ENCODE measurements around the gene NUMA1. TPM values are rescaled to one million over a fixed set of nuclear protein-coding genes. Genes with fewer than 3 reads are reported as not detected.

NUMA1 gene
- total RNA-seq, 2 experiments from 2014 or later = 148 to 159 TPM

DNA sequence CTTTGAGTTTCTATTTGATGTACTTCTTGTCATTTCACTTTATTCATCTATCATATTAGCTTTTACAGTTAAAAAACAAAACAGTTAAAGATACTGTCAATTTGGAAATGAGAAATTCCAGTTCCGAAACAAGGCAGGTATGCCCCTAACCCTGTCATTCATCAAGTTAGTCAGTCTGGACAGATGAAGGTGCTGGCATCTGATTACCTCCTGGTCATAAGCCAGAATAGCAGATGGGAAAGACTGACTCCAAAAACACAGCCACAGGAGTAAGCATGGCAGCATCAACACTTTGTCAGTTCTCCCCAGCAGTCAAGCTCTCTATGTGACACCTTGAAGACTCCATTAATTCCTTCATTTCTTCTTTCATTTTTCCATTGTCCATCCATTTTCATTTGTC lies 4.6 kb upstream of the NUMA1 start:
- H4K20me1 ChIP-seq (ENCODE audit: insufficient read depth, low read length) = no peaks in the 10 kb centered on the region
- no TSS peak for BruUV-seq (replicated peaks)
- H2AFZ ChIP-seq (ENCODE audit: low read length) = no peak overlapping the region
- H3K4me1 ChIP-seq (ENCODE audit: insufficient read depth, low read length, poor library complexity, severe bottlenecking) = peaks cover 17% of the 10 kb centered on the region
- TF ChIP-seq EZH2phosphoT487 (IDR thresholded peaks at IDR 0.05; ENCODE audit: borderline replicate concordance, low read depth, low read length) = no peak
- TF ChIP-seq, protein P1, sequence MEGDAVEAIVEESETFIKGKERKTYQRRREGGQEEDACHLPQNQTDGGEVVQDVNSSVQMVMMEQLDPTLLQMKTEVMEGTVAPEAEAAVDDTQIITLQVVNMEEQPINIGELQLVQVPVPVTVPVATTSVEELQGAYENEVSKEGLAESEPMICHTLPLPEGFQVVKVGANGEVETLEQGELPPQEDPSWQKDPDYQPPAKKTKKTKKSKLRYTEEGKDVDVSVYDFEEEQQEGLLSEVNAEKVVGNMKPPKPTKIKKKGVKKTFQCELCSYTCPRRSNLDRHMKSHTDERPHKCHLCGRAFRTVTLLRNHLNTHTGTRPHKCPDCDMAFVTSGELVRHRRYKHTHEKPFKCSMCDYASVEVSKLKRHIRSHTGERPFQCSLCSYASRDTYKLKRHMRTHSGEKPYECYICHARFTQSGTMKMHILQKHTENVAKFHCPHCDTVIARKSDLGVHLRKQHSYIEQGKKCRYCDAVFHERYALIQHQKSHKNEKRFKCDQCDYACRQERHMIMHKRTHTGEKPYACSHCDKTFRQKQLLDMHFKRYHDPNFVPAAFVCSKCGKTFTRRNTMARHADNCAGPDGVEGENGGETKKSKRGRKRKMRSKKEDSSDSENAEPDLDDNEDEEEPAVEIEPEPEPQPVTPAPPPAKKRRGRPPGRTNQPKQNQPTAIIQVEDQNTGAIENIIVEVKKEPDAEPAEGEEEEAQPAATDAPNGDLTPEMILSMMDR (conservative IDR thresholded peaks at IDR 0.05; ENCODE audit: low read length) = no peak
- peaks cover under 1% of the 10 kb centered on the region; the same call in 1 of the 2 replicates for H3K79me2 ChIP-seq (ENCODE audit: insufficient read depth, low read depth, low read length)
- H3K9me3 ChIP-seq (ENCODE audit: low read length) = no peaks in the 10 kb centered on the region
- ChIA-PET CTCF (ENCODE audit: unreplicated experiment) (interaction anchor here (0.5 kb wide), 1 partner anchor 56 kb away, joined by 4 read pairs; no protein-coding TSS in a partner anchor), POLR2A (interaction anchor here (0.6 to 1.5 kb wide), 5 partner anchors 28 to 298 kb away, joined by 3 to 6 read pairs (median 4); no protein-coding TSS in a partner anchor)
- no peak overlapping the region for H3K4me3 ChIP-seq (ENCODE audit: low read depth, low read length, poor library complexity, severe bottlenecking)
- no peak overlapping the region for H3K27ac ChIP-seq (ENCODE audit: low read depth, low read length, poor library complexity, severe bottlenecking)
- DNase-seq (ENCODE audit: low spot score) = no peak
- H3K4me2 ChIP-seq (ENCODE audit: low read length) = no peak overlapping the region
- intact Hi-C loops (cut with micrococcal nuclease; ENCODE audit: unreplicated experiment) = no loop called here
- peaks cover 7% of the 10 kb centered on the region; the same call in 1 of the 2 replicates for H3K36me3 ChIP-seq (ENCODE audit: insufficient read depth, low read length)
- no peaks in the 10 kb centered on the region for H3K9me2 ChIP-seq (ENCODE audit: insufficient read depth, low read length)

DNA sequence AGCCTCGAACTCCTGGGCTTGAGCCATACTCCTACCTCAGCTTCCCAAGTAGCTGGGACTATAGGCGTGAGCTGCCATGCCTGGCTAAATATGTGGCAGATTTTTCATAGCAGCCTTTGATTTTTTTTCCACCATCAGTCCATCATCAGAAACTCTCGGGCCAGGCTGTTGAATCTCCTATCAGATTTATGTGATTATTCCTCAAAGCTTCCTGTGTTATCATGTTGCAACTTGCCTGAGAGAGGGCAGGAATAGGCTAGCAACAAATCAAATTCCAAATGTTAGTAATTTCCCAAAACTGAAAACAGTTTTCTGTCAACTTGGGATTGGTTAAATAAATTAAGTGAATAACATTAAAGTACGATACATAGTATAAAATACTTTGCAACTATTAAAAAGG lies 3.7 kb upstream of the NUMA1 start:
- ChIA-PET CTCF (ENCODE audit: unreplicated experiment) (no interaction called here), POLR2A (interaction anchor here (0.6 to 0.7 kb wide), 3 partner anchors 18 to 298 kb away, joined by 3 to 4 read pairs (median 4); no protein-coding TSS in a partner anchor)
- Histone ChIP-seq H3K9me2 (ENCODE audit: insufficient read depth, low read length) (no peaks in the 10 kb centered on the region), H3K4me2 (ENCODE audit: low read length) (no peak overlapping the region), H3K36me3 (ENCODE audit: insufficient read depth, low read length) (no peaks in the 10 kb centered on the region), H3K79me2 (ENCODE audit: insufficient read depth, low read depth, low read length) (peaks cover 10% of the 10 kb centered on the region), H3K27ac (ENCODE audit: low read depth, low read length, poor library complexity, severe bottlenecking) (no peak overlapping the region), H4K20me1 (ENCODE audit: insufficient read depth, low read length) (no peaks in the 10 kb centered on the region), H3K4me3 (ENCODE audit: low read depth, low read length, poor library complexity, severe bottlenecking) (no peak overlapping the region), H2AFZ (ENCODE audit: low read length) (no peak overlapping the region), H3K4me1 (ENCODE audit: insufficient read depth, low read length, poor library complexity, severe bottlenecking) (peaks cover 17% of the 10 kb centered on the region), H3K9me3 (ENCODE audit: low read length) (no peaks in the 10 kb centered on the region)
- TF ChIP-seq, protein P1 (conservative IDR thresholded peaks at IDR 0.05; ENCODE audit: low read length) = no peak
- no peak for TF ChIP-seq EZH2phosphoT487 (IDR thresholded peaks at IDR 0.05; ENCODE audit: borderline replicate concordance, low read depth, low read length)
- intact Hi-C loops (cut with micrococcal nuclease; ENCODE audit: unreplicated experiment) = no loop called here
- no peak for DNase-seq (ENCODE audit: low spot score)
- no TSS peak for BruUV-seq (replicated peaks)

DNA sequence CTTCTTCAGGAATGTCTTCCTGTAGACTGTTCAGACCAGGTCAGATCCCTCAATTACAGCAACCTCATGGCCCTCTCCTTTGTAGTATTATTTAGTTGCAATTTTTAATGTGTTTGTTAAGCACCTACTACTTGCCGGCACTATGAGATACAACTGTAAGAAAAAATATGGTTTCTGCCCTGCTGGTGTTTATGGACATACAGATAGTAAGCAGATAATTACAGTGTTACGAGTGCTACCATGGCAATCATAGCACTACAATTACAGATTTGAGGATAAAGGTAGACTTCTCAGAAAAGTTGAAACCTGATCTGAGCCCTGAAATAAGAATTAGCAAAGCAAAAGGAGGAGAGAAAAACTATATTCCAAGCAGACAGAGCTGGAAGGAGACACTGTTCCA lies 3.1 kb upstream of the NUMA1 start:
- Histone ChIP-seq H3K4me1 (ENCODE audit: insufficient read depth, low read length, poor library complexity, severe bottlenecking) (peaks cover 24% of the 10 kb centered on the region), H3K4me3 (ENCODE audit: low read depth, low read length, poor library complexity, severe bottlenecking) (no peak overlapping the region), H3K9me3 (ENCODE audit: low read length) (no peaks in the 10 kb centered on the region), H3K27ac (ENCODE audit: low read depth, low read length, poor library complexity, severe bottlenecking) (no peak overlapping the region), H3K9me2 (ENCODE audit: insufficient read depth, low read length) (no peaks in the 10 kb centered on the region), H4K20me1 (ENCODE audit: insufficient read depth, low read length) (no peaks in the 10 kb centered on the region), H3K36me3 (ENCODE audit: insufficient read depth, low read length) (no peaks in the 10 kb centered on the region), H2AFZ (ENCODE audit: low read length) (no peak overlapping the region), H3K79me2 (ENCODE audit: insufficient read depth, low read depth, low read length) (peaks cover 16% of the 10 kb centered on the region), H3K4me2 (ENCODE audit: low read length) (no peak overlapping the region)
- DNase-seq (ENCODE audit: low spot score) = no peak
- ChIA-PET CTCF (ENCODE audit: unreplicated experiment) (no interaction called here), POLR2A (interaction anchor here (0.7 kb wide), 1 partner anchor 19 kb away, joined by 4 read pairs; no protein-coding TSS in a partner anchor)
- BruUV-seq (replicated peaks) = no TSS peak
- intact Hi-C loops (cut with micrococcal nuclease; ENCODE audit: unreplicated experiment) = no loop called here
- TF ChIP-seq, protein P1 (conservative IDR thresholded peaks at IDR 0.05; ENCODE audit: low read length) = no peak
- TF ChIP-seq EZH2phosphoT487 (IDR thresholded peaks at IDR 0.05; ENCODE audit: borderline replicate concordance, low read depth, low read length) = no peak

Data from OCI-LY7 (cell line).